ENCODE results near the gene SFXN5. TPM values are rescaled to one million over a fixed set of nuclear protein-coding genes. Genes with fewer than 3 reads are reported as not detected.

The SFXN5 gene
- polyA plus RNA-seq, 1 donor (not counting 4 experiments of a cell fraction or from before 2014, with no cell fraction given): 6.3 TPM

DNA sequence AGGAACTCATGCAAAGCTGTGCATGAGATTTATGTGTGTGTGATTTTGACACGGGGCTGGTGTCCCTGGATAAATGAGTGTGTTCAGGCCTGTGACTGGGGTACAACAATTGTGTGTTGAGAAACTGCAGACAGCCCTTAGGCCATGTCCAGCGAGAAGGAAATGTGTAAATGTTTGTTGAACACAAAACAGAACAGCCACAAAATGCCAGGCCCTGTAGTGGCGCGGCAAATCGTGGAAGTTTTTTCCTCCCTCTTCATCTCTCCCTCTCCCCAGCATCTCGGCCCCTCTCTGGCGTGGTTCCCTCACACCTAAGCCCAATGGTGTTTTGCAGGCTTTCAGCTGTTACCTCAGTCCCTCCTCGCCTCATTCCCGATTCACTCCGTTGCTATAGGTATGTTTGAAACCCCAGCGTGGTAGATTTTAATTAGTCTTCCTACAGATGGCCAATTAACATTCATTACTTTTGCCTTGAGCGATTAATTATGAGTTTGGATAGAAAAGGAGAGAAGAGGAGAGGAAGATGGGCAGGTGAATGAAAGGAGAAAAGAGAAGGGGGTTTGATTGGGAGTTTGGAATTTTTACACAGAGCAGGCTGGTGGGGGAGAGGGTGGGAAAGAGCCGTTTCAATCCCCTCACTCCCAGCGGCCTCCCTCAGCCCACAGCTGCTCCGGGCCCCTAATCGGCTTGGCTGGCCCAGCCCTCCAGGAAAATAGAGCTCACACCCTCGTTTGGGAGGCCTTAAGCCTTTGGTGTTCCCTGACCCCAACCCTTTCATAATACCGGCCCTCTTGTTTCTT, 173.5 kb downstream of the SFXN5 start:
- Histone ChIP-seq H2AFZ (ENCODE audit: control insufficient read depth, low read length) (no peak overlapping the region), H3K27ac (ENCODE audit: control insufficient read depth, insufficient read depth, low read length) (no peak overlapping the region), H4K20me1 (ENCODE audit: control insufficient read depth, extremely low read depth, insufficient read depth, low read length) (peaks cover 2% of the 10 kb centered on the region), H3K9me1 (ENCODE audit: control insufficient read depth, extremely low read depth, insufficient read depth, low read length) (no peaks in the 10 kb centered on the region), H3K4me1 (ENCODE audit: control insufficient read depth, extremely low read depth, insufficient read depth, low read length) (peaks cover 30% of the 10 kb centered on the region), H3K36me3 (ENCODE audit: control insufficient read depth in 2 of 2, extremely low read depth in 1 of 2, insufficient read depth in 2 of 2, low read length in 2 of 2) (no peaks in the 10 kb centered on the region), H3K4me3 (ENCODE audit: control insufficient read depth in 2 of 3, extremely low read depth in 1 of 3, insufficient read depth in 2 of 3, low read depth in 1 of 3, low read length in 3 of 3) (no peak overlapping the region), H3K9me3 (ENCODE audit: control insufficient read depth, low read depth, low read length) (no peaks in the 10 kb centered on the region), H3K4me2 (ENCODE audit: control insufficient read depth, extremely low read depth, insufficient read depth, low read depth, low read length) (no peak overlapping the region), H3K27me3 (ENCODE audit: control insufficient read depth, extremely low read depth, insufficient read depth, low read length) (peaks cover 29% of the 10 kb centered on the region), H3K79me2 (ENCODE audit: control insufficient read depth, insufficient read depth, low read length) (no peaks in the 10 kb centered on the region), H3K9ac (ENCODE audit: control insufficient read depth, extremely low read depth, insufficient read depth, low read length) (no peak overlapping the region)
- no peak for FAIRE-seq
- DNase-seq (ENCODE audit: low read depth, low spot score): no peak
- dilution Hi-C loops (cut with MboI; ENCODE audit: extremely low pct_ligation_motif_present, low sequenced_read_pairs): no loop called here
- TF ChIP-seq, protein P1, sequence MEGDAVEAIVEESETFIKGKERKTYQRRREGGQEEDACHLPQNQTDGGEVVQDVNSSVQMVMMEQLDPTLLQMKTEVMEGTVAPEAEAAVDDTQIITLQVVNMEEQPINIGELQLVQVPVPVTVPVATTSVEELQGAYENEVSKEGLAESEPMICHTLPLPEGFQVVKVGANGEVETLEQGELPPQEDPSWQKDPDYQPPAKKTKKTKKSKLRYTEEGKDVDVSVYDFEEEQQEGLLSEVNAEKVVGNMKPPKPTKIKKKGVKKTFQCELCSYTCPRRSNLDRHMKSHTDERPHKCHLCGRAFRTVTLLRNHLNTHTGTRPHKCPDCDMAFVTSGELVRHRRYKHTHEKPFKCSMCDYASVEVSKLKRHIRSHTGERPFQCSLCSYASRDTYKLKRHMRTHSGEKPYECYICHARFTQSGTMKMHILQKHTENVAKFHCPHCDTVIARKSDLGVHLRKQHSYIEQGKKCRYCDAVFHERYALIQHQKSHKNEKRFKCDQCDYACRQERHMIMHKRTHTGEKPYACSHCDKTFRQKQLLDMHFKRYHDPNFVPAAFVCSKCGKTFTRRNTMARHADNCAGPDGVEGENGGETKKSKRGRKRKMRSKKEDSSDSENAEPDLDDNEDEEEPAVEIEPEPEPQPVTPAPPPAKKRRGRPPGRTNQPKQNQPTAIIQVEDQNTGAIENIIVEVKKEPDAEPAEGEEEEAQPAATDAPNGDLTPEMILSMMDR (optimal IDR thresholded peaks at IDR 0.05 in 1 of 3, IDR thresholded peaks at IDR 0.05 in 1 of 3, conservative IDR thresholded peaks at IDR 0.05 in 1 of 3; ENCODE audit: extremely low read depth in 1 of 3, insufficient read depth in 2 of 3, low read length in 3 of 3): no peak
- TF ChIP-seq EZH2 (IDR thresholded peaks at IDR 0.05; ENCODE audit: low read length): no peak

DNA sequence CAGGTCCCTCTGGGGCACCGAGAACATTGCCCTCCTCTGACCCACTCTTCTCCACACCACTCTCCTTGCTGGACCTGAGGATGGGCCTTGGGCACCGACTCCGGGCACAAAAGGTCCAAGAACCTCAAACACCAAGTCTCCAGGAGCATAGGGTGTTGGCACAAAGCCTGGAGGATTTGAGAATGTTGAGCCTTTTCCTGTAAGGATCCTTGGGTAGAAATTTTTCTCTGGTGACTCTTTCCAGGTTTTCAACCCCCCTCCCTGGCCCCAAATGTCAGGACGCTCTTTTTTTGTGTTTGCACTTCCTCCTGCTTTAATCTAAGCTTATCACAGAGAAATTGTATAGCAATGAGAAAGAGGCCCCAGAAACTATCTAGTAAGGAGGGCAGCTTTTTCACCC, 175.1 kb downstream of the SFXN5 start:
- Histone ChIP-seq H4K20me1 (ENCODE audit: control insufficient read depth, extremely low read depth, insufficient read depth, low read length) (peaks cover 2% of the 10 kb centered on the region), H3K4me2 (ENCODE audit: control insufficient read depth, extremely low read depth, insufficient read depth, low read depth, low read length) (no peak overlapping the region), H3K9me1 (ENCODE audit: control insufficient read depth, extremely low read depth, insufficient read depth, low read length) (no peaks in the 10 kb centered on the region), H3K4me3 (ENCODE audit: control insufficient read depth in 2 of 3, extremely low read depth in 1 of 3, insufficient read depth in 2 of 3, low read depth in 1 of 3, low read length in 3 of 3) (no peak overlapping the region), H3K9me3 (ENCODE audit: control insufficient read depth, low read depth, low read length) (no peaks in the 10 kb centered on the region), H3K36me3 (ENCODE audit: control insufficient read depth in 2 of 2, extremely low read depth in 1 of 2, insufficient read depth in 2 of 2, low read length in 2 of 2) (peaks cover 4 to 9% of the 10 kb centered on the region in 2 experiments), H3K27me3 (ENCODE audit: control insufficient read depth, extremely low read depth, insufficient read depth, low read length) (peaks cover 17% of the 10 kb centered on the region), H3K79me2 (ENCODE audit: control insufficient read depth, insufficient read depth, low read length) (no peaks in the 10 kb centered on the region), H3K9ac (ENCODE audit: control insufficient read depth, extremely low read depth, insufficient read depth, low read length) (no peak overlapping the region), H2AFZ (ENCODE audit: control insufficient read depth, low read length) (no peak overlapping the region), H3K4me1 (ENCODE audit: control insufficient read depth, extremely low read depth, insufficient read depth, low read length) (peaks cover 30% of the 10 kb centered on the region), H3K27ac (ENCODE audit: control insufficient read depth, insufficient read depth, low read length) (no peak overlapping the region)
- DNase-seq (ENCODE audit: low read depth, low spot score): no peak
- no peak for TF ChIP-seq EZH2 (IDR thresholded peaks at IDR 0.05; ENCODE audit: low read length)
- TF ChIP-seq, protein P1 (optimal IDR thresholded peaks at IDR 0.05 in 1 of 3, IDR thresholded peaks at IDR 0.05 in 1 of 3, conservative IDR thresholded peaks at IDR 0.05 in 1 of 3; ENCODE audit: extremely low read depth in 1 of 3, insufficient read depth in 2 of 3, low read length in 3 of 3): no peak
- FAIRE-seq: no peak
- dilution Hi-C loops (cut with MboI; ENCODE audit: extremely low pct_ligation_motif_present, low sequenced_read_pairs): no loop called here
